ENCODE data around the gene WNK4.

DNA sequence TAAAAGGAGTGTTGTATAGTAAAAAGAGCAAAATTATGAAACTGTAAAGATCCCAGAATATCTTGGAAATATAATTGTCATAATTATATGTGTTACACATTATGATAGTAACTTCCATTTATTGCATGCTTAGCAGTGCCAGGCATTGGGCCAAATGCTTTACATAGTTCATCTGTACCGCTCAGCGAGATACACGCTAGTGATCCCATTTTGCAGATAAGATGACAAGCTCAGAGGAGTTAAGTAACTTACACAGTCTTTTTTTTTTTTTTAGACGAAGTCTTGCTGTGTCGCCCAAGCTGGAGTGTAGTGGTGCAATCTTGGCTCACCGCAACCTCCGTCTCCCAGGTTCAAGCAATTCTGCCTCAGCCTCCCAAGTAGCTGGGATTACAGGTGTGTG, 28.8 kb upstream of the WNK4 start:
- TF ChIP-seq, protein P1, sequence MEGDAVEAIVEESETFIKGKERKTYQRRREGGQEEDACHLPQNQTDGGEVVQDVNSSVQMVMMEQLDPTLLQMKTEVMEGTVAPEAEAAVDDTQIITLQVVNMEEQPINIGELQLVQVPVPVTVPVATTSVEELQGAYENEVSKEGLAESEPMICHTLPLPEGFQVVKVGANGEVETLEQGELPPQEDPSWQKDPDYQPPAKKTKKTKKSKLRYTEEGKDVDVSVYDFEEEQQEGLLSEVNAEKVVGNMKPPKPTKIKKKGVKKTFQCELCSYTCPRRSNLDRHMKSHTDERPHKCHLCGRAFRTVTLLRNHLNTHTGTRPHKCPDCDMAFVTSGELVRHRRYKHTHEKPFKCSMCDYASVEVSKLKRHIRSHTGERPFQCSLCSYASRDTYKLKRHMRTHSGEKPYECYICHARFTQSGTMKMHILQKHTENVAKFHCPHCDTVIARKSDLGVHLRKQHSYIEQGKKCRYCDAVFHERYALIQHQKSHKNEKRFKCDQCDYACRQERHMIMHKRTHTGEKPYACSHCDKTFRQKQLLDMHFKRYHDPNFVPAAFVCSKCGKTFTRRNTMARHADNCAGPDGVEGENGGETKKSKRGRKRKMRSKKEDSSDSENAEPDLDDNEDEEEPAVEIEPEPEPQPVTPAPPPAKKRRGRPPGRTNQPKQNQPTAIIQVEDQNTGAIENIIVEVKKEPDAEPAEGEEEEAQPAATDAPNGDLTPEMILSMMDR (IDR thresholded peaks at IDR 0.05): no peak
- TF ChIP-seq EZH2 (IDR thresholded peaks at IDR 0.05): no peak
